Spinal cord (tissue), 10 donors: ENCODE measurements around the gene NKD1. TPM values are rescaled to one million over a fixed set of nuclear protein-coding genes. Genes with fewer than 3 reads are reported as not detected.
"Not testable (repeated sequence)": the region's sequence is repeated elsewhere in the genome, so short reads cannot be mapped to it uniquely, and the experiment has no call there.

ENCODE experiments used
- DNase-seq, 6 donors: peaks; one replicate each; pipeline versions ENCODE4 v3.0.0 to v3.0.0-alpha.2; 2013 to 2015; ENCODE audit warnings: low spot score in 6 of 6, low read depth in 4 of 6
- H3K27ac ChIP-seq: one replicate; pipeline ENCODE4 v1.5.1; 2013; ENCODE audit warnings: low read depth, low read length, control low read depth
- H3K27me3 ChIP-seq: one replicate; pipeline ENCODE4 v1.6.1; 2013; ENCODE audit warnings: low read length; ENCODE audit not compliant: control insufficient read depth, insufficient read depth
- H3K36me3 ChIP-seq: one replicate; pipeline ENCODE4 v1.6.1; 2013; ENCODE audit warnings: low read length; ENCODE audit not compliant: control insufficient read depth, insufficient read depth
- H3K4me1 ChIP-seq: one replicate; pipeline ENCODE4 v1.6.1; 2013; ENCODE audit warnings: low read length; ENCODE audit not compliant: control insufficient read depth, insufficient read depth
- H3K4me3 ChIP-seq: one replicate; pipeline ENCODE4 v1.5.1; 2013; ENCODE audit warnings: low read depth, low read length, control low read depth
- H3K9me3 ChIP-seq: one replicate; pipeline ENCODE4 v1.6.1; 2013; ENCODE audit warnings: low read length; ENCODE audit not compliant: control insufficient read depth, insufficient read depth
- WGBS: methylation state at CpG from one replicate; pipeline ENCODE4 v1.1.5; 2013; ENCODE audit warnings: missing lambda C conversion rate; ENCODE audit not compliant: insufficient coverage; 5-methylcytosine and 5-hydroxymethylcytosine counted together
- polyA plus RNA-seq, 2 donors: library from polyadenylated mRNA; unstranded; fragments of 120-200 nt; gene quantifications; one replicate each; pipeline ENCODE4 v1.2.1, GENCODE V29; 2013; ENCODE audit not compliant: insufficient read length in 2 of 2
- total RNA-seq, 2 donors: library from RNA; depleted of rRNA in 1 of 2; stranded (reverse); fragments of 120-200 nt in 1 of 2; fragments of >200 nt in 1 of 2; gene quantifications; one replicate each; pipeline versions ENCODE4 v1.2.3 to v1.2.4, GENCODE V29; 2013 to 2014
- donor health status: healthy.

The NKD1 gene
- total and polyA plus RNA-seq, 4 donors = 6.7 to 33.8 (median 25.7) TPM

GRCh38 chr16:50535506-50536257 lies 12.5 kb upstream of the NKD1 start:
- Histone ChIP-seq H3K36me3 (no peaks in the 10 kb centered on the region), H3K27ac (no peak overlapping the region), H3K4me1 (peaks cover 24% of the 10 kb centered on the region), H3K9me3 (no peaks in the 10 kb centered on the region), H3K4me3 (no peak overlapping the region), H3K27me3 (no peaks in the 10 kb centered on the region)
- 87% methylated on average over 9 of the region's 12 CpGs for WGBS
- DNase-seq = no peak

- not testable (repeated sequence) for H3K27ac ChIP-seq, H3K4me3 ChIP-seq, DNase-seq, H3K36me3 ChIP-seq, H3K27me3 ChIP-seq, H3K9me3 ChIP-seq
- 97% methylated on average over 5 of the region's 7 CpGs for WGBS
- H3K4me1 ChIP-seq = peaks cover 24% of the 10 kb centered on the region
Measured at GRCh38 chr16:50536258-50536645, 11.9 kb upstream of the NKD1 start.

GRCh38 chr16:50537533-50538290 lies 10.5 kb upstream of the NKD1 start:
- Histone ChIP-seq H3K4me3 (no peak overlapping the region), H3K27me3 (no peaks in the 10 kb centered on the region), H3K36me3 (no peaks in the 10 kb centered on the region), H3K27ac (no peak overlapping the region), H3K9me3 (no peaks in the 10 kb centered on the region), H3K4me1 (peaks cover 26% of the 10 kb centered on the region)
- DNase-seq = no peak
- WGBS = 79% methylated on average over 5 of the region's 8 CpGs

- no peak for DNase-seq
- no peak overlapping the region for H3K27ac ChIP-seq
- H3K36me3 ChIP-seq = no peaks in the 10 kb centered on the region
- no peaks in the 10 kb centered on the region for H3K27me3 ChIP-seq
- H3K9me3 ChIP-seq = no peaks in the 10 kb centered on the region
- WGBS = 80% methylated on average over 9 of the region's 11 CpGs
- peaks cover 26% of the 10 kb centered on the region for H3K4me1 ChIP-seq
- no peak overlapping the region for H3K4me3 ChIP-seq
Measured at GRCh38 chr16:50538411-50539052, 9.7 kb upstream of the NKD1 start.

- H3K4me1 ChIP-seq = peaks cover 26% of the 10 kb centered on the region
- no peak overlapping the region for H3K4me3 ChIP-seq
- WGBS = 31% methylated on average over 13 of the region's 17 CpGs
- peak in 2 of 6 donors; percentile 51 to 71 for DNase-seq
- H3K27me3 ChIP-seq = no peaks in the 10 kb centered on the region
- H3K27ac ChIP-seq = no peak overlapping the region
- no peaks in the 10 kb centered on the region for H3K9me3 ChIP-seq
- no peaks in the 10 kb centered on the region for H3K36me3 ChIP-seq
Measured at GRCh38 chr16:50539053-50539695, 9.0 kb upstream of the NKD1 start.

GRCh38 chr16:50539822-50540710 lies 8.1 kb upstream of the NKD1 start:
- H3K36me3 ChIP-seq = no peaks in the 10 kb centered on the region
- H3K27me3 ChIP-seq = no peaks in the 10 kb centered on the region
- no peak overlapping the region for H3K27ac ChIP-seq
- 61% methylated on average over 20 of the region's 23 CpGs for WGBS
- DNase-seq = peak in 2 of 6 donors; percentile 52 to 66
- H3K9me3 ChIP-seq = no peaks in the 10 kb centered on the region
- H3K4me3 ChIP-seq = no peak overlapping the region
- peaks cover 26% of the 10 kb centered on the region for H3K4me1 ChIP-seq

- Histone ChIP-seq H3K4me1 (peaks cover 26% of the 10 kb centered on the region), H3K4me3 (no peak overlapping the region), H3K9me3 (no peaks in the 10 kb centered on the region), H3K27me3 (no peaks in the 10 kb centered on the region), H3K27ac (no peak overlapping the region), H3K36me3 (no peaks in the 10 kb centered on the region)
- WGBS = 92% methylated on average over 3 of the region's 3 CpGs
- no peak for DNase-seq
Measured at GRCh38 chr16:50540711-50541007, 7.5 kb upstream of the NKD1 start.

GRCh38 chr16:50542703-50543102 lies 5.5 kb upstream of the NKD1 start:
- Histone ChIP-seq H3K36me3 (no peaks in the 10 kb centered on the region), H3K9me3 (no peaks in the 10 kb centered on the region), H3K4me1 (peaks cover 32% of the 10 kb centered on the region), H3K27me3 (peaks cover 5% of the 10 kb centered on the region), H3K27ac (no peak overlapping the region), H3K4me3 (no peak overlapping the region)
- no peak for DNase-seq
- 93% methylated on average over 1 of the region's 3 CpGs for WGBS

GRCh38 chr16:50546125-50546524 lies 2.1 kb upstream of the NKD1 start:
- Histone ChIP-seq H3K27me3 (peaks cover 9% of the 10 kb centered on the region), H3K36me3 (no peaks in the 10 kb centered on the region), H3K4me1 (peaks cover 35% of the 10 kb centered on the region), H3K9me3 (no peaks in the 10 kb centered on the region), H3K27ac (no peak overlapping the region), H3K4me3 (no peak overlapping the region)
- WGBS = 83% methylated on average over 1 of the region's 2 CpGs
- no peak for DNase-seq
